SK-N-SH (cell line): ENCODE measurements around the gene MCEMP1.

Experiments
- POLR2AphosphoS5 ChIP-seq: IDR thresholded peaks from 2 replicates; pipeline ENCODE4 v1.6.1; 2012; ENCODE audit warnings: low read depth, low read length
- RAD21 ChIP-seq: IDR thresholded peaks from 2 replicates; pipeline ENCODE4 v1.6.1; 2012; ENCODE audit warnings: mild to moderate bottlenecking, low read length
- TAF1 ChIP-seq: IDR thresholded peaks from 2 replicates; pipeline ENCODE4 v1.6.1; 2012; ENCODE audit warnings: low read depth, mild to moderate bottlenecking, low read length, moderate library complexity, borderline replicate concordance
- TF ChIP-seq, protein P1 (sequence below): fragments of 150-350 bp; IDR thresholded peaks from 2 replicates; pipeline ENCODE4 v1.6.1; 2017; ENCODE audit warnings: antibody characterized with exemption, low read length, low read depth, borderline replicate concordance
- TF ChIP-seq, protein P2 (sequence below): IDR thresholded peaks from 2 replicates; pipeline ENCODE4; 2012

DNA sequence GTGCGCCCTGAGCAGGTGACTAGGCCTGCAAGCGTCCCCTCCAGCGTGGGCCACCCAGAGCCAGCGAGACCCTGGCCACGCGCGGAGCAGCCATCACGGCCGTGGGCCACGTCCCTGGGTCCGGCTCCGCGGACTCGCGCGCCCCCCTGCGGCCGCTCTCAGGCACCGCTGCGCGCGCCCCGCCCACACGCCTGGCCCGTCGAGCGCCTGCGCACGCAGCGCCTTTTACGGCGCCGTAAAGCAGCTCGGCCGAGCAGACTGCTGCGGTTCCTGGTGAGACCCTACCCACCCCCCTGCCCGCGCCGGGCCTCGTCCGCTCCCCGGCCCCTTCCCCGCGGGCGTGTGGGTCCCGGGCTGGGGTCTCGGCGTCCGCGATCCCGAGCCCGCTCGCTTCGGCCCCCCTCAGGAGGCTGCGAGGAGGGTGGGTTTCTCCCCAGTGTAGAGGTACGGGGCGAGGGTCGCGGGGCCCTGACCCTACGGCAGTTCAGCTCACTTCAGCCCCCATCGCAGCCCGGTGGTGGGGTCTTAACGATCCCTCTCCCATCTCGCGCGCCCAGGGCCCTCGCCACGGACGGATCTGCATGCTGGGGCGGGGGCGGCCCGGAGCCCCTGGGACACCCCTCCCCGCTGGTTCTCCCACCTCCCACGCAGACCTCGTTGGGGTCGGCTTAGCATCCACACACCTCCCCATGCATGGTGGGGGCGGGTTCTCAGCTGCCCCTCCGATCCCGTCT lies 3.9 kb downstream of the MCEMP1 start, which contains the start of gene TRAPPC5:
- TF ChIP-seq, protein P1, sequence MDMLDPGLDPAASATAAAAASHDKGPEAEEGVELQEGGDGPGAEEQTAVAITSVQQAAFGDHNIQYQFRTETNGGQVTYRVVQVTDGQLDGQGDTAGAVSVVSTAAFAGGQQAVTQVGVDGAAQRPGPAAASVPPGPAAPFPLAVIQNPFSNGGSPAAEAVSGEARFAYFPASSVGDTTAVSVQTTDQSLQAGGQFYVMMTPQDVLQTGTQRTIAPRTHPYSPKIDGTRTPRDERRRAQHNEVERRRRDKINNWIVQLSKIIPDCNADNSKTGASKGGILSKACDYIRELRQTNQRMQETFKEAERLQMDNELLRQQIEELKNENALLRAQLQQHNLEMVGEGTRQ = no peak
- TF ChIP-seq RAD21 = peak; percentile 82
- TF ChIP-seq TAF1 = peak; percentile 10; the same call in 1 of the 2 replicates
- TF ChIP-seq, protein P2, sequence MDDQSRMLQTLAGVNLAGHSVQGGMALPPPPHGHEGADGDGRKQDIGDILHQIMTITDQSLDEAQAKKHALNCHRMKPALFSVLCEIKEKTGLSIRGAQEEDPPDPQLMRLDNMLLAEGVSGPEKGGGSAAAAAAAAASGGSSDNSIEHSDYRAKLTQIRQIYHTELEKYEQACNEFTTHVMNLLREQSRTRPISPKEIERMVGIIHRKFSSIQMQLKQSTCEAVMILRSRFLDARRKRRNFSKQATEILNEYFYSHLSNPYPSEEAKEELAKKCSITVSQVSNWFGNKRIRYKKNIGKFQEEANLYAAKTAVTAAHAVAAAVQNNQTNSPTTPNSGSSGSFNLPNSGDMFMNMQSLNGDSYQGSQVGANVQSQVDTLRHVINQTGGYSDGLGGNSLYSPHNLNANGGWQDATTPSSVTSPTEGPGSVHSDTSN = no peak
- peak; percentile 54 for TF ChIP-seq POLR2AphosphoS5
